VCaP (cell line): Measurements from ENCODE around the gene SUPT6H.
A peak's percentile ranks its signal among the peaks of the same experiment; 100 is the strongest.

Source experiments
- H3K27ac ChIP-seq: fragments of 450-650 bp; 2 replicates; pipeline ENCODE4 v1.5.1; 2017
- CTCF ChIP-seq: fragments of 450-650 bp; conservative IDR thresholded peaks from 2 replicates; pipeline ENCODE4 v1.5.1; 2017; ENCODE audit warnings: mild to moderate bottlenecking, moderate library complexity

SUPT6H gene

GRCh38 chr17:28635506-28635905, 26.5 kb upstream of the SUPT6H start:
- TF ChIP-seq CTCF: no peak
- H3K27ac ChIP-seq: no peak overlapping the region

DNA sequence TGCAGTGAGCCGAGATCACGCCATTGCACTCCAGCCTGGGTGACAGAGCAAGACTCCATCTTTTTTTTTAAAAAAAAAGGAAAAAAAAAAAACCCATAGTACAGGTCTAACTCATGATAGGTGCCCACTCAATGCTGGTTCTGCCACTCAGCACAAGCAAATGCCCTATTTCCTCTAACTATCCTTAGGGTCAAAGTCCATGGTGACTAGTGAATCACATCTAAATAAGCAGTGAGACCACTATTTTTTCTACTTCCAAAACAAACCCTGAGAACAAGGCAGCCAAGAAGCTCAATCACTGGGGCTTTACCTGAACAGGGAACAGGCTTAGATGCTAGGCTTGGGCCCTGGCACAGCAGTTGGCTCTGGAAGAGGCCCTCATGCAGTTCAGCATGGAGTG, 20.4 kb upstream of the SUPT6H start:
- H3K27ac ChIP-seq: no peak overlapping the region; the same call in 1 of the 2 replicates
- no peak for TF ChIP-seq CTCF

- H3K27ac ChIP-seq: peak overlapping the region; percentile 93
- TF ChIP-seq CTCF: peak; percentile 73
Measured at GRCh38 chr17:28643983-28644786, 17.8 kb upstream of the SUPT6H start.

GRCh38 chr17:28644787-28645575, 17.0 kb upstream of the SUPT6H start, which contains the start of gene BLTP2:
BLTP2 (minus strand) TSS chr17:28645158; CDS start chr17:28645056, 102 bp downstream.
- TF ChIP-seq CTCF: no peak
- peak within 1 kb of the TSS; percentile 93 for H3K27ac ChIP-seq

- H3K27ac ChIP-seq: peak overlapping the region; percentile 93
- TF ChIP-seq CTCF: no peak
Measured at GRCh38 chr17:28645576-28645939, 16.4 kb upstream of the SUPT6H start.

- peak overlapping the region; percentile 93 for H3K27ac ChIP-seq
Measured at GRCh38 chr17:28646039-28646754, 15.8 kb upstream of the SUPT6H start.

More at GRCh38 chr17:28646039-28646754, 15.8 kb upstream of the SUPT6H start:
- TF ChIP-seq CTCF: no peak
